Upper lobe of left lung (tissue), 6 donors: ENCODE results near the gene ZNF732. TPM values are rescaled to one million over a fixed set of nuclear protein-coding genes. Genes with fewer than 3 reads are reported as not detected.

Experiments used
- ATAC-seq, 2 donors: fragments of 200-7000 bp; cut with Tn5 transposase; one replicate each; pipeline ENCODE4 v1.9.1; 2022; ENCODE audit warnings: mild to moderate bottlenecking in 2 of 2, moderate library complexity in 2 of 2; ENCODE audit not compliant: low FRiP score in 2 of 2
- DNase-seq, 2 donors: peaks; one replicate each; pipeline ENCODE4 v3.0.0-alpha.2; 2019 to 2020
- H3K27ac ChIP-seq, 4 donors: fragments of 200-600 bp; sonication (generic); one replicate each; pipeline ENCODE4 v1.5.1; 2016 to 2019
- H3K27me3 ChIP-seq, 4 donors: fragments of 200-600 bp; sonication (generic); one replicate each; pipeline ENCODE4 v1.5.1; 2017 to 2019
- H3K36me3 ChIP-seq, 4 donors: fragments of 200-600 bp; sonication (generic); one replicate each; pipeline ENCODE4 v1.5.1; 2016 to 2019
- H3K4me1 ChIP-seq, 4 donors: fragments of 200-600 bp; sonication (generic); one replicate each; pipeline ENCODE4 v1.5.1; 2018 to 2019
- H3K4me3 ChIP-seq, 4 donors: fragments of 200-600 bp; sonication (generic); one replicate each; pipeline ENCODE4 v1.5.1; 2017 to 2019; ENCODE audit warnings: mild to moderate bottlenecking in 2 of 4, moderate library complexity in 1 of 4
- H3K9me3 ChIP-seq, 4 donors: fragments of 200-600 bp; sonication (generic); one replicate each; pipeline ENCODE4 v1.5.1; 2018 to 2019
- EP300 ChIP-seq, 4 donors: sonication (generic); formaldehyde crosslinking; IDR thresholded peaks; one replicate each; pipeline ENCODE4 v1.5.1; 2017; ENCODE audit warnings: antibody characterized with exemption in 4 of 4, control low read depth in 2 of 4
- POLR2A ChIP-seq, 4 donors: fragments of 450-650 bp; IDR thresholded peaks; one replicate each; pipeline ENCODE4 v1.5.1; 2016 to 2017; ENCODE audit warnings: antibody characterized with exemption in 4 of 4, mild to moderate bottlenecking in 2 of 4
- POLR2AphosphoS5 ChIP-seq, 2 donors: sonication (generic); formaldehyde crosslinking; IDR thresholded peaks; one replicate each; pipeline ENCODE4 v1.5.1; 2017; ENCODE audit warnings: antibody characterized with exemption in 2 of 2
- WGBS, 2 donors: methylation state at CpG; one replicate each; pipeline ENCODE4 v1.1.5; 2017 to 2018; 5-methylcytosine and 5-hydroxymethylcytosine counted together
- total RNA-seq, 6 donors: library from RNA; depleted of rRNA in 4 of 6; stranded (reverse); fragments of >200 nt in 4 of 6; gene quantifications; one replicate each; pipeline versions ENCODE4 v1.1.0 to v1.2.1, GENCODE V29; 2016 to 2021
- TF ChIP-seq, protein P1 (sequence below), 6 experiments: fragments of 450-650 bp in 4 of 6; fragments of 200-600 bp in 2 of 6; sonication (generic) in 2 of 6; IDR thresholded peaks; one replicate each; pipeline ENCODE4 v1.5.1; 2016 to 2019; ENCODE audit warnings: antibody characterized with exemption in 6 of 6
- donor health status: DM: no; HTN: no; CAD: no; lungs with moderate emphysema.
- donor health status: DM: no; HTN: yes; CAD: no; lungs with severe emphysema.

ZNF732 gene
- total RNA-seq, 6 donors from 2014 or later = 0.13 to 0.15 TPM; not detected in 4

DNA sequence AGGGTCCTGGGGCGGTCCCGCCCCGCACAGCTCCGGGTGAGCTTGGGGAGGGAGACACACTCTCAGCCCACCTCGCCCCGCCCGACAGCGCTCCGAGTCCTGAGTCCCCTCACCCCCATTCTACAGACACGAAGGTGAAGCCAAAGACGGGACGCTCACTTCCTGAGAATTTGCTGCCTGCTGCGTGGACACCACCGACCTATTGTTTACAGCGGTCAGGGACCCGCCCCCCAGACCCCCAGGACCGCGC, 31.5 kb upstream of the ZNF732 start:
- WGBS, 2 donors = 0% methylated on average over 12 of the region's 18 CpGs; no CpG with 5 or more reads in 1 of the 2 donors
- peak in 1 of 2 donors; percentile 50 for ATAC-seq

DNA sequence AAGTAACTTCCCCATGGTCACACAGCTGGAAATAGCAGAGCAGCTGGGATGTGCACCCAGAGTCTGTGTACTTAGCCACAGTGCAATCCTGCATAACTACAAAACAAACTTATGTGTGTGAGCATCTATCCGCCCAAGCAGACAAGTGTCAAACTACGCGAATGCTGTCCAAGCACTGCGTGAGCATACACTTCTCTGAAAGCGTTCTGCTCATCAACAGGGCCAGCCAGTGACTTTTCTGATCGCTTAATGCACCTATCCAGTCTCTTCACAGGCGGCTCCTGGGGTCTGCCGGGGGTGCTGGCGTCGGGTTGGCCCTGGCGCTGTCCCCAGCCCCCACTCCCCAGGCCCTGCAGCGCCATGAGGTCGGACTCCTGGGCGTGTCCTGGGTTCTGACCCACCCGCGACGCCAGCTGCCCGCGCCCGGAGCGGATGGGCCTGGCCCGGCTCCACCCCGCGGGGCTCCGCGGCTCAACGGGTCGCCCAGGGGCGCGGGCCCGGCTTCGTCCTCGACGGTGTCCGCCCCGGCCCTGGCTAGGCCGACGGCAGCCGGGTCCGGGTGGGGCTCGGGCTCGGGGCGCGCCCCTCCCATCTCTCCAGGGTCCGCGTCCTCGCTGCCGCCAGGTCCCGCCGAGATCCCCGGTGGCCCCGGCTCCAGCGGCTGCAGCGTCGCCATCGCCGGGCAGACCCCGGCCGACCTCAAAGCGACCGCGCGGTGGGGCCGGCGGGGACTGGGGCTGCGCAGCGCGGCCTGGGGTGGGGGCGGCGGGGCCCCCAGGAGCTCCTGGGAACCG, 31.0 kb upstream of the ZNF732 start:
- ATAC-seq = peak in 1 of 2 donors; percentile 18
- Histone ChIP-seq H3K36me3 (no peaks in the 10 kb centered on the region), H3K4me1 (peaks cover 13 to 21% (median 17%) of the 10 kb centered on the region in 4 donors), H3K9me3 (peaks cover 0 to 24% (median 6%) of the 10 kb centered on the region in 4 donors), H3K4me3 (peak overlapping the region; percentile 71 to 97 (median 87)), H3K27me3 (peaks cover 0 to 4% (median 0%) of the 10 kb centered on the region in 4 donors), H3K27ac (peak overlapping the region; percentile 89 to 98 (median 94))
- 25 to 36% methylated on average over 15 to 19 of the region's 71 CpGs for WGBS, 2 donors
- DNase-seq = peak; percentile 25 to 91
- TF ChIP-seq POLR2A (IDR thresholded peaks at IDR 0.05) = no peak
- TF ChIP-seq POLR2AphosphoS5 (IDR thresholded peaks at IDR 0.05) = no peak
- TF ChIP-seq, protein P1, sequence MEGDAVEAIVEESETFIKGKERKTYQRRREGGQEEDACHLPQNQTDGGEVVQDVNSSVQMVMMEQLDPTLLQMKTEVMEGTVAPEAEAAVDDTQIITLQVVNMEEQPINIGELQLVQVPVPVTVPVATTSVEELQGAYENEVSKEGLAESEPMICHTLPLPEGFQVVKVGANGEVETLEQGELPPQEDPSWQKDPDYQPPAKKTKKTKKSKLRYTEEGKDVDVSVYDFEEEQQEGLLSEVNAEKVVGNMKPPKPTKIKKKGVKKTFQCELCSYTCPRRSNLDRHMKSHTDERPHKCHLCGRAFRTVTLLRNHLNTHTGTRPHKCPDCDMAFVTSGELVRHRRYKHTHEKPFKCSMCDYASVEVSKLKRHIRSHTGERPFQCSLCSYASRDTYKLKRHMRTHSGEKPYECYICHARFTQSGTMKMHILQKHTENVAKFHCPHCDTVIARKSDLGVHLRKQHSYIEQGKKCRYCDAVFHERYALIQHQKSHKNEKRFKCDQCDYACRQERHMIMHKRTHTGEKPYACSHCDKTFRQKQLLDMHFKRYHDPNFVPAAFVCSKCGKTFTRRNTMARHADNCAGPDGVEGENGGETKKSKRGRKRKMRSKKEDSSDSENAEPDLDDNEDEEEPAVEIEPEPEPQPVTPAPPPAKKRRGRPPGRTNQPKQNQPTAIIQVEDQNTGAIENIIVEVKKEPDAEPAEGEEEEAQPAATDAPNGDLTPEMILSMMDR (IDR thresholded peaks at IDR 0.05) = no peak
- no peak for TF ChIP-seq EP300 (IDR thresholded peaks at IDR 0.05)

More for the DNA sequence above, 31.5 kb upstream of the ZNF732 start:
- peak overlapping the region; percentile 71 to 97 (median 87) for H3K4me3 ChIP-seq
- peaks cover 0 to under 1% (median 0%) of the 10 kb centered on the region in 4 donors for H3K36me3 ChIP-seq
- DNase-seq = no peak
- H3K4me1 ChIP-seq = peaks cover 13 to 21% (median 17%) of the 10 kb centered on the region in 4 donors
- TF ChIP-seq EP300 (IDR thresholded peaks at IDR 0.05) (no peak), POLR2A (IDR thresholded peaks at IDR 0.05) (no peak), POLR2AphosphoS5 (IDR thresholded peaks at IDR 0.05) (no peak)
- TF ChIP-seq, protein P1 (IDR thresholded peaks at IDR 0.05) = no peak
- peaks cover 0 to 4% (median 0%) of the 10 kb centered on the region in 4 donors for H3K27me3 ChIP-seq
- peaks cover 4 to 22% (median 9%) of the 10 kb centered on the region in 4 donors for H3K9me3 ChIP-seq
- peak overlapping the region; percentile 89 to 98 (median 94) for H3K27ac ChIP-seq

DNA sequence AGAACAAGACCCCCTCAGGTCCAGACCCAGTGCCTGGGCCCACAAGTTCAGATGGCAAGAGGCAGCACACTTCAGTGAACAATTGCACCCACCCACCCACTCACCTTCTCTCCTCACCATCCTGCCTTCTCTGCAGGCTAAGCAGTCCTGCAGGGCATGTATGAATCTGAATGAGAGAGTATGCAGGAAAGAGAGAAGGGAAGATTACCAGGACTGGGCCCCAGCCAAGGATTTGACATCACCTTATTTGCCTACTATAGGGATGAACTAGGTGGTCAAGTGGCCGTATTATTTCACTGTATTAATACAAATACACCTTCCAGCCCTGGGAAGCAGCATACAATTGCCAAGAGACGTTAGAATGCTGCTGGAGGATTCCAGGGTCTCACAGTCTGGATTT, 30.2 kb upstream of the ZNF732 start:
- Histone ChIP-seq H3K4me1 (peaks cover 13 to 21% (median 17%) of the 10 kb centered on the region in 4 donors), H3K27ac (peak overlapping the region in 1 of 4 donors; percentile 98), H3K4me3 (no peak overlapping the region), H3K27me3 (peaks cover 0 to 4% (median 0%) of the 10 kb centered on the region in 4 donors), H3K9me3 (peaks cover 0 to 17% (median 2%) of the 10 kb centered on the region in 4 donors), H3K36me3 (no peaks in the 10 kb centered on the region)
- no peak for DNase-seq
- ATAC-seq = no peak
- WGBS, 2 donors = 90 to 96% methylated on average over 2 of the region's 2 CpGs
- no peak for TF ChIP-seq POLR2AphosphoS5 (IDR thresholded peaks at IDR 0.05)
- TF ChIP-seq, protein P1 (IDR thresholded peaks at IDR 0.05) = no peak
- TF ChIP-seq POLR2A (IDR thresholded peaks at IDR 0.05) = no peak
- TF ChIP-seq EP300 (IDR thresholded peaks at IDR 0.05) = no peak

DNA sequence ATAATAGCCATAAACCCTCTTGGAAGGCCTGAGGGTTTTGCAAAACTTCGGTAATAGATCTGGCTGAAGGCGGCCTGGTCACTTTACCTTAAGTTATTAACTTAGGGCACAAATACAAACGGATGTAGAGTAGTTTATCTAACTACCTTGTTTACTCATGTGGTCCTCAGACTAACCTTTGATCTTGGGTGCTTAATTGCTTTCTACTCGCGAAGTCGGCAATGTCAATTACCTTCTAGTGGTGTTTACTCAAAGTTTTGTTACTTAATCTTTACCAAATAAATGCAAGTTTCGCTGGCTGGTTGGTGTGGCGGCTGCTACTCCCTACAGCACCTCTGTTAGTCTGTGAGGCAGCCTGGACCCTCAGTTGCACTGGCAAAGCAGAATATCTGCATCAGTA, 23.5 kb upstream of the ZNF732 start:
- Histone ChIP-seq H3K9me3 (peaks cover 0 to 14% (median 8%) of the 10 kb centered on the region in 4 donors), H3K27me3 (no peaks in the 10 kb centered on the region), H3K4me1 (no peaks in the 10 kb centered on the region), H3K36me3 (no peaks in the 10 kb centered on the region), H3K4me3 (no peak overlapping the region), H3K27ac (no peak overlapping the region)
- TF ChIP-seq, protein P1 (IDR thresholded peaks at IDR 0.05) = no peak
- TF ChIP-seq POLR2A (IDR thresholded peaks at IDR 0.05) (no peak), EP300 (IDR thresholded peaks at IDR 0.05) (no peak), POLR2AphosphoS5 (IDR thresholded peaks at IDR 0.05) (no peak)
- DNase-seq (no peak), ATAC-seq (no peak)
- WGBS, 2 donors = 75 to 84% methylated on average over 8 of the region's 8 CpGs
